IMR-90 (cell line): ENCODE measurements around the gene GDI2.

Experiments
- MAFK ChIP-seq: IDR thresholded peaks from 2 replicates; pipeline ENCODE4 v1.6.1; 2012; ENCODE audit warnings: low read depth, low read length, improper control_type of control experiment
- MXI1 ChIP-seq: IDR thresholded peaks from 2 replicates; pipeline ENCODE4 v1.6.1; 2012; ENCODE audit warnings: low read depth, mild to moderate bottlenecking, low read length, moderate library complexity, borderline replicate concordance
- POLR2A ChIP-seq: IDR thresholded peaks from 2 replicates; pipeline ENCODE4 v1.6.1; 2012; ENCODE audit warnings: mild to moderate bottlenecking, low read depth, low read length
- RAD21 ChIP-seq: IDR thresholded peaks from 2 replicates; pipeline ENCODE4 v1.6.1; 2012; ENCODE audit warnings: low read length, improper control_type of control experiment
- TF ChIP-seq, protein P1 (sequence below): conservative IDR thresholded peaks from 2 replicates; pipeline ENCODE4 v1.5.1; 2012; ENCODE audit warnings: mild to moderate bottlenecking, low read depth, low read length, improper control_type of control experiment

DNA sequence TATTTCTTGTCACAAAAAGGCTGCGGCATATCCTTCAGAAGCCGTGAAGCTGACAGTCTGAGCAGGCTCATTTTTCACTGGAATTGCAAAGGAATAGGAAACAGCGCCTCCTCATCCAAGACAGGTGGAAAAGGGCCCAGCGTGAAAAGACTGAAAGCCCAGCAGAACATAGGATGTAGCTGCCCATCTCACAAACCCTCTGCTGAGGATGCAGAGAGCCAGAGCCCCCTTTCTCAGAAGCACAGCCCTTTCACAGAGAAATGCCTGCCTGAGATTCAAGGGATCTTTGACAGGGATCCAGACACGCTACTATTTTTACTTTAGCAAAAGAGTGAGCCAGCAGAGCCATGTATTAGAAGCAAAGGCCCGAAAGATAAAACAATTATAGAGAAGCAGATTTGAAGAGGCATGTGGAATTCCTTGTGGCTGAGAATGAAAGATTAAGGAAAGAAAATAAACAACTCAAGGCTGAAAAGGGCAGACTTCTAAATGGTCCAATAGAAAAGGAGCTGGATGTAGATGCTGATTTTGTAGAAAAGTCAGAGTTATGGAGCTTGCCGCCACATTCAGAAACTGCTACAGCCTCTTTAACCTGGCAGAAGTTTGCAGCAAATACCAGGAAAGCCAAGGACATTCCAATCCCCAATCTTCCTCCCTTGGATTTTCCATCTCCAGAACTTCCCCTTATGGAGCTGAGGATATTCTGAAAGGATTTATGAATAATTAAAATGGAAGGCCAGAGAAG is 36.9 kb downstream of the GDI2 start:
- TF ChIP-seq, protein P1, sequence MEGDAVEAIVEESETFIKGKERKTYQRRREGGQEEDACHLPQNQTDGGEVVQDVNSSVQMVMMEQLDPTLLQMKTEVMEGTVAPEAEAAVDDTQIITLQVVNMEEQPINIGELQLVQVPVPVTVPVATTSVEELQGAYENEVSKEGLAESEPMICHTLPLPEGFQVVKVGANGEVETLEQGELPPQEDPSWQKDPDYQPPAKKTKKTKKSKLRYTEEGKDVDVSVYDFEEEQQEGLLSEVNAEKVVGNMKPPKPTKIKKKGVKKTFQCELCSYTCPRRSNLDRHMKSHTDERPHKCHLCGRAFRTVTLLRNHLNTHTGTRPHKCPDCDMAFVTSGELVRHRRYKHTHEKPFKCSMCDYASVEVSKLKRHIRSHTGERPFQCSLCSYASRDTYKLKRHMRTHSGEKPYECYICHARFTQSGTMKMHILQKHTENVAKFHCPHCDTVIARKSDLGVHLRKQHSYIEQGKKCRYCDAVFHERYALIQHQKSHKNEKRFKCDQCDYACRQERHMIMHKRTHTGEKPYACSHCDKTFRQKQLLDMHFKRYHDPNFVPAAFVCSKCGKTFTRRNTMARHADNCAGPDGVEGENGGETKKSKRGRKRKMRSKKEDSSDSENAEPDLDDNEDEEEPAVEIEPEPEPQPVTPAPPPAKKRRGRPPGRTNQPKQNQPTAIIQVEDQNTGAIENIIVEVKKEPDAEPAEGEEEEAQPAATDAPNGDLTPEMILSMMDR = no peak
- TF ChIP-seq POLR2A (no peak), RAD21 (no peak), MXI1 (no peak), MAFK (no peak)
